GM12872 (cell line): Measurements from ENCODE around the gene TBC1D30.

Source experiments
- TF ChIP-seq, protein P1 (sequence below): IDR thresholded peaks from 3 replicates; pipeline ENCODE4 v1.5.1; 2011; ENCODE audit warnings: low read depth, mild to moderate bottlenecking, low read length, moderate library complexity; ENCODE audit not compliant: insufficient read depth

TBC1D30 gene

DNA sequence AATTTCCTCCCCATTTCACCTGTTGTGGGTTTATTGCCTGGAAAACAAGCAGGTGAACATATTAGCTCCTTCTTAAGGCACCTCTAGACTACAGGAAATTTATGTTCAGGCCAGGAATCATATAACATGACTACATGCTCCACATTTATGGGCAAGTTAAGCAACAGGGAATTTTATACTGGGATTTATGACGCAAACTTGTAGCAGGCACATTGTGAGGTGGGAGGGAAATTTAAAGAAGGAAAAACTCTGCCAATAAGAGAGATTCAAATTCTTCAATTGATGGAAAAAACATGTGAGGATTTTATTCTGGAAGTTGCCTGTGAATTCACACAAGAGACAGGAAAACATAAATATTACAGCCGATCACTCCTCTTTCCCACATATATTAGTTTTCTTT lies 93.9 kb downstream of the TBC1D30 start:
- TF ChIP-seq, protein P1, sequence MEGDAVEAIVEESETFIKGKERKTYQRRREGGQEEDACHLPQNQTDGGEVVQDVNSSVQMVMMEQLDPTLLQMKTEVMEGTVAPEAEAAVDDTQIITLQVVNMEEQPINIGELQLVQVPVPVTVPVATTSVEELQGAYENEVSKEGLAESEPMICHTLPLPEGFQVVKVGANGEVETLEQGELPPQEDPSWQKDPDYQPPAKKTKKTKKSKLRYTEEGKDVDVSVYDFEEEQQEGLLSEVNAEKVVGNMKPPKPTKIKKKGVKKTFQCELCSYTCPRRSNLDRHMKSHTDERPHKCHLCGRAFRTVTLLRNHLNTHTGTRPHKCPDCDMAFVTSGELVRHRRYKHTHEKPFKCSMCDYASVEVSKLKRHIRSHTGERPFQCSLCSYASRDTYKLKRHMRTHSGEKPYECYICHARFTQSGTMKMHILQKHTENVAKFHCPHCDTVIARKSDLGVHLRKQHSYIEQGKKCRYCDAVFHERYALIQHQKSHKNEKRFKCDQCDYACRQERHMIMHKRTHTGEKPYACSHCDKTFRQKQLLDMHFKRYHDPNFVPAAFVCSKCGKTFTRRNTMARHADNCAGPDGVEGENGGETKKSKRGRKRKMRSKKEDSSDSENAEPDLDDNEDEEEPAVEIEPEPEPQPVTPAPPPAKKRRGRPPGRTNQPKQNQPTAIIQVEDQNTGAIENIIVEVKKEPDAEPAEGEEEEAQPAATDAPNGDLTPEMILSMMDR: no peak

DNA sequence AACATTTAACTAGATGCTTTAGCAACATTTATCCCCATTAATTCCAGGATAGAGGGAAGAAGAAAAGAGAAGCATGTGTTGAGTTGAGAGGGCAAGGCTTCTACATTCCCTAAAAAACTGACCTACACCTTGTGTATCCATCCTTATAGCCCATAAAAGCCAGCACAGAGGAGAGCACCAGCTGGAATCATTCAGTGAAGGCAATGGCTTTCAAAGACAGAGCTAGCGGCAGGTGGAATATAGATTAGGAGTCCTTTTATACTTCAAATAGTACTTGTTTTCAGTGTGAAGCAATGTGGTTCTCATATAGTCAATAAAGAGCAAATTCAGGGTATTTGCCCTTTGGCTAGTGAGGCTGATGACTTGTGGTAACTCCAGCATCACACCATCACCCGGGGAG lies 94.4 kb downstream of the TBC1D30 start:
- TF ChIP-seq, protein P1: no peak

DNA sequence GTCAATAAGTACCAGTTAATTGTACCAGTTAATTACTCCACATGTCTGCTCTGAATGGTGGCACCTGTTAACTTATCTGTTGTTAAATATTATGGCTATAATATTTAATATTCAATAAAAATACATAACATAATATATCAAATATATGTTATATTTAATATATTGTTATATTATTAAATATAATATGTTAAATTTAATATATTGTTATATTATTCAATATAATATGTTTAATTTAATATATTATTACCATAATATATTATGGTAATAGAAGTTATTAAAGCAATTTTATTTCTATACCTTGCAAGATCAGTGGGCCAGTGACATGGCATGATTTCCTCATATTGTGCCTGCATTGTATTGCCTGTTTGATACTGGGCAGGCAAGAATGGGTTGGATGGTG lies 98.4 kb downstream of the TBC1D30 start:
- TF ChIP-seq, protein P1: no peak

DNA sequence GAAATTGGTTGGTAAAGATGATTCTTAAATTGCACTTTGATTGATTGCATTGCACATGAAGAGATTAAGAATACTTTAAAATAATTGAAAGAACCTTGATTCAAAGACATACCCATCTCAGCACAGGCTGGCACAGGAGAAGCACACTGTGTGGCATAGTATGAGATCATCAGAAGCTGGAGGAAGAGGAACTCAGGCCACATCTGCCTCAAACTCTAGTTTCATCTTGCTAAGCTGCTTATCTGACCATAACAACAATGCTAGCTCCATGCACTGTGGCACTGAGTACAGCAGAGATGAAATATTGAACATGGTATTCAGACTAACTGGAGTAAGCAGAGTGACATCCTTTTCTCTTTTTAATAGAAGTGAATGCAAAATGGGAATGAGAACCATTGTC lies 99.1 kb downstream of the TBC1D30 start:
- TF ChIP-seq, protein P1: no peak
